GM19438 (cell line): ENCODE data around the gene PNRC1.
"Not testable (repeated sequence)": the region's sequence is repeated elsewhere in the genome, so short reads cannot be mapped to it uniquely, and the experiment has no call there.

Source experiments
- ATAC-seq: cut with Tn5 transposase; IDR thresholded peaks from one replicate; pipeline ENCODE4 v1.9.1; 2021; ENCODE audit warnings: low read depth; ENCODE audit not compliant: unreplicated experiment

The PNRC1 gene

DNA sequence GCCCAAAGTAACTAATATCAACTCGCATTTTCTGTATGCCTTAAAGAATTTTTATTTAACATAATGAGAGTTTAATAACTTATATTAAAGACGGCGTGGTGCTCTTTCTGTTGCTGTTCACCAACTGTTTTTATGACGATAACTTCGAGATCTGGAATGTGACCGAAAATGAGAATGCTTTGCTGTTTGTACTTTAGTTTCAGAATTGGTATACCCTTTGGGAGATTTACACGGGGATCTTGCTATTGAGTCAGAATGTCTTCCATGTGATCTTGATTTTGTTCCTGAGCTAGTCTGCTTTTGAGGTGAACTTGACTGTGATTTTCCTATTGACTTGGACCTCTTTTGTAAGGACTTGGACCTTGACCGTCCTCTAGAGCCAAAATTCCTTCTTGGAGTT lies 17.9 kb downstream of the PNRC1 start:
- no peak for ATAC-seq

DNA sequence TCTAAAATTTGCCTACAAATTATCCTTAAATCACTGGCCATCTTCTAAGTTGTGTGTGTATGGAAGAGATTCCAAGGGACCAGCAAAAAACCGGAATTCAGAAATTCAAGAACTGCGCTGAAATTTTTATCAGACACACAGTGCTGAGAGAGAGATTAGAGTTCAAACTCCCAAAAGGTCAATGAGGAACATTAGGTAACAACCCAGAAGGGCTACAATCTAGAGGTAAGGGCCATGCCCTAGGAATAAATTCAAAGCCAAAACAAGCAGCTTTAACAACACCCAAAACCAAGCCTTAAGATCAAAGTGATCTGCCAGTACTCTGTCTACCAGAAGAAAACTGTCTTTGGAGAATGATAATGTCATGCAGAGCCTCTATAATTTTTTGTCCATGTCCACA lies 19.6 kb downstream of the PNRC1 start:
- ATAC-seq, result no peak

DNA sequence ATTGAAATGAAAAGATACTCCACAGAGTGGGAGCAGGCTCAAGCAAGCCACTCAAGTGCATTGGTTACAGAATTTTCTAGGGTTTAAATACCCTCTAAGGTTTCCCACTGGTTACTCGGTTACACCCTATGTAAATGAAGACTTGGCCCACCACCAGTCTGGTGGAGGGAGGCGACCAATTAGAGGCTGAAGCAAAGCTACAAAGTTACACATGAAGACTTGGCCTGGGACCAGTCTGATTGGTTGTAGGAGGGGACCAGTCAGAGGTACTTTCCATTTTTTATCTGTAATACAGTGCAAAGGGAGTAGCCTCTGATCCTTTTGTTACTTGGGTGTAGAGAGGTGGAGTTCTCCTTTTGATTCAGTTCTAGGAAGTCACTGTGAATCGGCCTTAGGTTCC lies 29.7 kb downstream of the PNRC1 start:
- ATAC-seq, result no peak

- no peak for ATAC-seq
These were observed 31.4 kb downstream of the PNRC1 start for GRCh38 chr6:89111933-89112332.

DNA sequence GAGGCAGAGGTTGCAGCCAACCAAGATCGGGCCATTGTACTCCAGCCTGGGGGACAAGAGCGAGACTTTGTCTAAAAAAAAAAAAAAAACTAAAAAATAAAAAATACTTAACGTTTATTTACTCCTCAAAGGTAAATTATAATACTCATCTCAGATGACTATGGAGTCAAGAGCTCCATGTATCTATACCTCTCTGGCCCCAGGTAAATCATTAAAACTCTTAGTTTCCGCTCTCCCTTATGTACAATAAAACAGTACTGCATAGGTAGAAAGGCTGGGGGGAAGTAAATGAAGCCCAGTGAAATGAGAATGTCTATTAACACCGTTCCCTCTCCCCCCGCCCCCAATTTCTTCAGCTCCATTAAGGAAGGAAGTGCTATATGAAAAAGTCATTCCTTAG lies 36.2 kb downstream of the PNRC1 start:
- ATAC-seq, result no peak

- ATAC-seq, result peak; percentile 72
These were observed 36.9 kb downstream of the PNRC1 start, which contains the start of gene SRSF12 for GRCh38 chr6:89117211-89118108. SRSF12 (minus strand) TSS chr6:89118071; CDS start chr6:89117887, 184 bp downstream.

DNA sequence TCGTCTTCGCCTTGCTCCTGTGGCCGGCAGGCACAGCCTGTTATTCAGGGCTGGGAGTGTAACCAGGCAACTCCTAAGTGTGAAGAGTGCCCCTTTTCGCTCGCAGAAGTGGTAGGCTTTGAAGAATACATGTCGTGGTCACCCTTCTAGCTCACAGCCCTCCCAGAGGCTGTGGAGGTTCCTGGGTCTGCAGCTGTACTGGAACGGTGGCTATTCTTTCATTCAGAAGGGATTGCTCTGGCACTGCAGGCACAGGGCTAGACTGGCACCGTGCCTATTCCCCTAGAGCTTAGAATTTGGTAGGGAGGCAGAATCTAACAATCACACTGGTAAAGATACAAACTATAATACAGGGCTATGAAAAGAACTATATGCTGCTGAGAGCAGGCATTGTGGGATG lies 38.4 kb downstream of the PNRC1 start:
- no peak for ATAC-seq

GRCh38 chr6:89120371-89120770 lies 39.8 kb downstream of the PNRC1 start:
- no peak for ATAC-seq

GRCh38 chr6:89121934-89122333 lies 41.4 kb downstream of the PNRC1 start:
- ATAC-seq, result no peak

DNA sequence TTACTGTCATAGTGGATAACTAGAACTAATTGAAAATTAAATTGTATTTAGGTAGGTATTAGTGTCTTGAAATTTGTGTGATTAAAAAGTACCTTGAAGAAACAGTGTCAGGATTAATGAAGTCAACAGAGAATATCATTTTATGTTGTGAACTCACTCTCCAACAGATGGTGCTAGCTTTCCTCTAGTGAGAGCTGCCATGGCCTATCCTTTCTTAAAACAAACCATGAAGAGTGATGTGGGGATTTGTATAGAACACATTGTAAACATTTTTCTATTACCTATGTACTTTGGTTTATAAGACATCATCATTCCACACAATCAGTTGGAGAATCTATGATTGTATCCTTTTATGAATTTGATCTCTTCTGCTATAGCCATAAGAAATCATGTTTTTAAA lies 42.1 kb downstream of the PNRC1 start:
- peak; percentile 58 for ATAC-seq

DNA sequence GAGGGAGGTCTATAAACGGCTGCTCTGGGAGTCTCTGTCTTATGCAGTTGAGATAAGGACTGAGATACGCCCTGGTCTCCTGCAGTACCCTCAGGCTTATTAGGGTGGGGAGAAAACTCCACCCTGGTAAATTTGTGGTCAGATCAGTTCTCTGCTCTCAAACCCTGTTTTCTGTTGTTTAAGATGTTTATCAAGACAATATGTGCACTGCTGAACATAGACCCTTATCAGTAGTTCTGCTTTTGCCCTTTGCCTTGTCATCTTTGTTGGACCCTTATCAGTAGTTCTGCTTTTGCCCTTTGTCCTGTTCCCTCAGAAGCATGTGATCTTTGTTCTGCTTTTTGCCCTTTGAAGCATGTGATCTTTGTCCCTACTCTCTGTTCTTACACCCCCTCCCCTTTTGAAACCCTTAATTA lies 47.7 kb downstream of the PNRC1 start:
- ATAC-seq, result not testable (repeated sequence)

DNA sequence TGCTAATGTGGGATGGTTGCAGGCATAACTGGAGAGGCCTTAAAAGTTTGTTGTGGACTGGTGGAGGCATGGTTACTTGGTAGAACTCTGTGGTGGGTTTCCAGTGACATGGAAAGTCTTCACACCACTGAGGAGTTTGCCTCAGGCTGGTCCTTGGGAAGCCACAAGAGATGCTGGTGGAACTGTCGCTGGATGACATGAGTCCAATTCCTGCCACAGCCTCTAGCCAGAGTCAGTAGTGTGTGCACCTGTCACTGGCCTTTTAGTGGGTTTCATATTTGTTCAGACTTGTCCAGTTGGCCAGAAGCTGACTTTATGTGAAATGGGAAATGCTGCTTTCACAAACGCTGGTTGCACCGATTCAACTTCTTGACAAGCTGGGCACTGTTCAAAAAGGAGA lies 51.0 kb downstream of the PNRC1 start:
- no peak for ATAC-seq

DNA sequence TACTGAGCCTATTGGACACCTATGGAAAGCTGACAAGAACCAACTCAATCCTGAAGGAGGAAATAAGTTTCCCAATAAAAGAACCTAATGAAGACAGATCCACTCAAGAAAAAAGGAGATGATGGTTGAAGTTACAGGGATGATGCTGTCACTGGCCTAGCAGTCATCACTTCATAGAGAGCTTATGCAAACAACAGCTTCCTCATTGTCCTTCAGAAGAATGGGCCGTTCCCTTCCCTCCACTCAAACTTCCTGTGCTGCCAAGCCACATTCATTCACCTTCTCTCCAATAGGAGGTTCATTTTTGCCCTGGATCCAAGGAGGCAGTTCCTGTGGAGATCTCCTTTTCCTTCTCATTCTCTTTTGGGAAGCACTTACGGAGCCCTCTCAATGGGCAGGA lies 51.5 kb downstream of the PNRC1 start:
- no peak for ATAC-seq

DNA sequence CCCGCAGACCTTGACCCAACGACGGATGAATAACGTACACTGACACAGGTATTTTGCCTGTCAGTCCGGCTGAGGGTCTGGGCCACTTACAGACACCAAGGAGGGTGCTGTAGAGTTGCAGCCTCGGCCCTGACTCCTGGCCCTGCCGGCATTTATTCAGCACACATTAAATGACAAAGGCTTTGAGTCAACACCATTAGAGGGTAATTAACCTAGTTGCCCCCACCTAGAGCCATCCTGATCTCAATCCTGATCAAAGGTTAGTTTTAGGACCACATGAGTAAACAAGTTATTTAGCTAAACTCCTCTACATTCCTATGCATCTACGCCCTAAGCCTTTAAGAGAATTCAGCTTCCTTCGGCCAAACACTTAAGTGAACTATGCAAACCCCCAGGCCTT lies 53.4 kb downstream of the PNRC1 start:
- no peak for ATAC-seq

GRCh38 chr6:89134723-89135122 lies 54.2 kb downstream of the PNRC1 start:
- ATAC-seq, result no peak
